GM12891 (cell line): ENCODE results near the gene DOCK8.
"Not testable (repeated sequence)": the region's sequence is repeated elsewhere in the genome, so short reads cannot be mapped to it uniquely, and the experiment has no call there.

Experiments used
- PAX5 ChIP-seq: IDR thresholded peaks from 2 replicates; pipeline ENCODE4 v1.6.1; 2011; ENCODE audit warnings: low read length, moderate library complexity, mild to moderate bottlenecking; ENCODE audit not compliant: insufficient read depth, severe bottlenecking
- POLR2A ChIP-seq: IDR thresholded peaks from 2 replicates; pipeline ENCODE4 v1.6.1; 2011; ENCODE audit warnings: low read depth, low read length, control low read depth
- POLR2AphosphoS5 ChIP-seq: IDR thresholded peaks from 2 replicates; pipeline ENCODE4 v1.6.1; 2011; ENCODE audit warnings: low read depth, low read length, control low read depth

- TF ChIP-seq POLR2A, PAX5, POLR2AphosphoS5: not testable (repeated sequence)
These were observed 44.9 kb upstream of the DOCK8 start for GRCh38 chr9:169757-170156.
